Activated T-cell treated with anti-CD3 and anti-CD28 coated beads, Interleukin-2, amount 50 U/mL, for 72 hours (primary cell): Measurements from ENCODE around the gene PBRM1. TPM values are rescaled to one million over a fixed set of nuclear protein-coding genes. Genes with fewer than 3 reads are reported as not detected.

Source experiments
- ATAC-seq, 2 donors: fragments of 150-1000 bp; cut with Tn5 transposase; replicated peaks in 1 of 2; 2 replicates each; pipeline ENCODE4 v1.10.0; 2021; ENCODE audit warnings: moderate library complexity in 2 of 2, mild to moderate bottlenecking in 1 of 2
- DNase-seq, 2 donors: peaks; one replicate each; pipeline ENCODE4 v3.0.0; 2021 to 2022; ENCODE audit warnings: mixed read lengths in 1 of 2
- H3K27ac Mint-ChIP-seq: one replicate; pipeline ENCODE4 v1.8.0; 2022; ENCODE audit warnings: mild to moderate bottlenecking, moderate library complexity, mixed read lengths
- H3K27me3 Mint-ChIP-seq: one replicate; pipeline ENCODE4 v1.8.0; 2022; ENCODE audit warnings: low read depth, mixed read lengths
- H3K36me3 Mint-ChIP-seq, 2 donors: one replicate each; pipeline ENCODE4 v1.8.0; 2022; ENCODE audit warnings: mixed read lengths in 2 of 2, mild to moderate bottlenecking in 1 of 2; ENCODE audit not compliant: insufficient read depth in 2 of 2
- H3K4me1 Mint-ChIP-seq: one replicate; pipeline ENCODE4 v1.8.0; 2022; ENCODE audit warnings: low read depth, mixed read lengths
- H3K4me3 Mint-ChIP-seq, 2 donors: one replicate each; pipeline ENCODE4 v1.8.0; 2022; ENCODE audit warnings: mild to moderate bottlenecking in 2 of 2, mixed read lengths in 2 of 2, moderate library complexity in 2 of 2
- H3K9me3 Mint-ChIP-seq, 2 donors: one replicate each; pipeline ENCODE4 v1.8.0; 2022; ENCODE audit warnings: mixed read lengths in 2 of 2
- total RNA-seq, 2 donors: library from RNA; stranded (reverse); gene quantifications; one replicate each; pipeline ENCODE4 v1.2.3, GENCODE V29; 2022

Gene PBRM1
- total RNA-seq, 2 donors from 2014 or later: 66.2 to 66.7 TPM

DNA sequence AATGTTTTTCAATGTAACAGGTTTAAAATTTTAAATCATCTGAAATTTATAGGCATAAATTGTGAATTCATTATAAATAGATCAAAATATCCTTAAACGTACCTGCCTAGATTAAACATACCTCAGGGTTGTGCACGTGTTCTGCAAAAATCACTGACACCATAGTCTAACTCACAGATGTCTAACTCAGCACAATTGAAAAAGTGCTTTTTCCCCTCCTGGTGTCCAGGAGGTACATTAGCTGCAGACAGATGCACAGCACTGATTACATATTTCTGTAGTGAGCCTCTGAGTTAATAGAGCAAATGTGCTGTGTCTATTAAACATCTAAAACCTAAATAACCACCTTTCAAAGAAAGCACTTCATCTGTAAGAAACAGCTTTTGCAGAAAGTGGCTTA is 138.6 kb downstream of the PBRM1 start:
- Mint-ChIP-seq H3K4me3 (no peak overlapping the region), H3K4me1 (no peaks in the 10 kb centered on the region), H3K27ac (no peak overlapping the region), H3K27me3 (no peaks in the 10 kb centered on the region), H3K36me3 (peaks cover 0 to 4% of the 10 kb centered on the region in 2 donors), H3K9me3 (no peaks in the 10 kb centered on the region)
- no peak for ATAC-seq
- no peak for DNase-seq

DNA sequence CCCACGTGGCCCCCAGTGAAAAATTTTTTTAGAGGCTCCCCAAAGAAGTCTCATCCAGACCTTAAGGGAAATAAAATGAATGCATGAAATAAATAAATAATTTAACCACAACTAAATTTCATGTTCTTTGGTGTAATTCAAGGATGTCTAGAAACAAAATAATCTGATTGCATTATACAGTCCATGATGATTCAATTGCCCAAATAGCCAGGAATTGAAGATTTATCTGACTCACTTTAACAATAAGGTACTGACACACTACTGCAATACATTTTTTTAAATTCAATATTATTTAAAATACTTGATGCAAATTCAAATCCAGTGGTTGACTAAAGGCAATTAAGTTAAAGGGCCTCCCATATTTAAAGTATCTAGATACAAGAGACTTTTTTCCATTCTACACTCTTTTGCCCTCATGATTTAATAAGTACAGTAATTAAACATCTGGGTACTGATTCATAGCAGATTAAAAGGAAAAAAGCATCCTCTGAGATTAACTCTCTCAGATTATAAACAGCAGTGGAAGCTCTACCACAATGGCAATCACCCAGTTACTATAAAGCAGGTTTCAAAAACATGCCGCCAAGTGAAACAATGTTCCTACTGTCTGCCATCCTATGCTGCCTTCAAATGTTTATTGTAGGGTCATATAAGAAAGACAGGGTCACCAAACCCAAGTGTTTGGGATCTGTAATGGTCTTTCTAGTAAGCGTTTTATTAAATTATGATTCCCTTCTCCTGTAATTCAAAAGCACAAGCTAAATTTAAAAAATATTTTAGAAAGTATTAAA is 139.4 kb downstream of the PBRM1 start:
- ATAC-seq (no peak), DNase-seq (no peak)
- Mint-ChIP-seq H3K4me3 (no peak overlapping the region), H3K27ac (no peak overlapping the region), H3K36me3 (peaks cover 0 to 4% of the 10 kb centered on the region in 2 donors), H3K4me1 (no peaks in the 10 kb centered on the region), H3K27me3 (no peaks in the 10 kb centered on the region), H3K9me3 (no peaks in the 10 kb centered on the region)

GRCh38 chr3:52544937-52545336 is 140.8 kb downstream of the PBRM1 start:
- Mint-ChIP-seq H3K27ac (peak overlapping the region; percentile 35), H3K36me3 (peaks cover 0 to 7% of the 10 kb centered on the region in 2 donors), H3K4me1 (peaks cover 3% of the 10 kb centered on the region)

GRCh38 chr3:52541050-52541449 is 144.7 kb downstream of the PBRM1 start:
- peaks cover 37% of the 10 kb centered on the region for H3K4me1 Mint-ChIP-seq
- H3K36me3 Mint-ChIP-seq: peaks cover 6 to 11% of the 10 kb centered on the region in 2 donors

More at GRCh38 chr3:52544937-52545336, 140.8 kb downstream of the PBRM1 start:
- Mint-ChIP-seq H3K4me3 (no peak overlapping the region), H3K9me3 (no peaks in the 10 kb centered on the region), H3K27me3 (no peaks in the 10 kb centered on the region)
- no peak for DNase-seq
- ATAC-seq: no peak

GRCh38 chr3:52539010-52539653 is 146.6 kb downstream of the PBRM1 start:
- H3K27me3 Mint-ChIP-seq: no peaks in the 10 kb centered on the region
- peak overlapping the region; percentile 87 for H3K27ac Mint-ChIP-seq
- H3K36me3 Mint-ChIP-seq: peaks cover 8 to 11% of the 10 kb centered on the region in 2 donors
- H3K9me3 Mint-ChIP-seq: peaks cover 0 to 3% of the 10 kb centered on the region in 2 donors
- peaks cover 47% of the 10 kb centered on the region for H3K4me1 Mint-ChIP-seq
- ATAC-seq (no peak), DNase-seq (no peak)
- peak overlapping the region; percentile 32 to 52 for H3K4me3 Mint-ChIP-seq

More at GRCh38 chr3:52541050-52541449, 144.7 kb downstream of the PBRM1 start:
- DNase-seq (no peak), ATAC-seq (no peak)
- Mint-ChIP-seq H3K27ac (peak overlapping the region; percentile 58), H3K27me3 (no peaks in the 10 kb centered on the region), H3K4me3 (no peak overlapping the region), H3K9me3 (peaks cover 0 to 3% of the 10 kb centered on the region in 2 donors)

DNA sequence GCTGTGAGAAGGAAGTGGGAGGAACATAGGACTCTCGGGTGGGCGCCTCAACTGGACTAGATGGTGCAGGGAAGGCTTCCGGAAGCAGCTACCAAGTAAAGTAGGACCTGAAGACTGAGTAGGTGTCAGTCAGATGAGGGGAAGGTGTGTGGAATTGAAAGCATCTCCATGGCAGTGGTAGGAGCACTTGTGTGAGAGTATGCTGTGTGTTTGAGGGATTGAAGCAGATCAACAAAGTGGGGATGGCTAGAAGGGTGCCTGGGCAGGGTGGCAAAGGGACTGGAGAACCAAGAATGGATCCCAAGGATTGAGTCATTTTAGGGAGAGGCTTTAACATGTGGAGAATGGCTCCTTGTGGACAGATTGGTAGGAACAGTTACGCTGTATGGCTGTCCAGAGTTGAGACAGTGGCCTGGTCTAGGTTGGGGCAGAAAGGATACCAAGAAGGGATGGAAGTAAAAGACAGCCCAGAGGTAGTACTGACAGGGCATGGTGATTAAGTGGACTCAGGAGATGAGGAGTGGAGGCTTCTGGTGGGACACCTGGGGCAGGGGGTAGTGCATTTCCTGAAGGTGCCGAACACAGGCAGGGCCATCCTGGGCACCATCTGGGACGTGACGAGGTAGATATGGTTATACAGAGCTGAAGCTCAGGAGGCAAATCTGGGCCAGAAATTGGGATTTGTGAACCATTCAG is 147.8 kb downstream of the PBRM1 start:
- H3K4me1 Mint-ChIP-seq: peaks cover 47% of the 10 kb centered on the region
- ATAC-seq (no peak), DNase-seq (no peak)
- H3K9me3 Mint-ChIP-seq: peaks cover 0 to 3% of the 10 kb centered on the region in 2 donors
- H3K27me3 Mint-ChIP-seq: no peaks in the 10 kb centered on the region
- H3K4me3 Mint-ChIP-seq: peak overlapping the region; percentile 96 to 99
- peak overlapping the region; percentile 34 for H3K27ac Mint-ChIP-seq
- H3K36me3 Mint-ChIP-seq: peaks cover 8 to 9% of the 10 kb centered on the region in 2 donors

DNA sequence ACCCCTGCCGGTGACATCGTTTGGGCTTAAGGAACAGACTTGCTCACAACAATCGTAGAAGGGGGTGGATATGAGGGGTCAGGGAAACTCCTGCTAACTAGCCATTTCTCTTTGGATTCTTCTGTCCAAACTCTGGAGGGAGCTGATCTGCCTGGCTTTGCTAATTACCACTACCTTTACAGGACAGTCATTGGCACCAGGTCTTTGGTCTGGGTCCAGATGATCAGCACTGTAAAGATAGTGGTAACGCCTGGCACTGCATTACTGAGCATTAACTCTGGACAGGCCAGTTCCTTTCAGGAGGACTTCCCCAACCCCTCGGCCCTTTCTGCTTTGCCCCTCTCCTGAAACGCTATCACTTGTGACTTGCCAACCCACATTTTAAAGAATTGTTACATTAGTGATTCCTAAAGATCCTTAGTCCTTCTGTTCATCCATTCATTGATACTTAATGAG is 148.5 kb downstream of the PBRM1 start:
- Mint-ChIP-seq H3K27me3 (no peaks in the 10 kb centered on the region), H3K9me3 (peaks cover 0 to 3% of the 10 kb centered on the region in 2 donors), H3K36me3 (peaks cover 8 to 9% of the 10 kb centered on the region in 2 donors), H3K4me3 (peak overlapping the region; percentile 96 to 99), H3K4me1 (peaks cover 47% of the 10 kb centered on the region), H3K27ac (peak overlapping the region; percentile 94)
- DNase-seq: no peak
- ATAC-seq: no peak

DNA sequence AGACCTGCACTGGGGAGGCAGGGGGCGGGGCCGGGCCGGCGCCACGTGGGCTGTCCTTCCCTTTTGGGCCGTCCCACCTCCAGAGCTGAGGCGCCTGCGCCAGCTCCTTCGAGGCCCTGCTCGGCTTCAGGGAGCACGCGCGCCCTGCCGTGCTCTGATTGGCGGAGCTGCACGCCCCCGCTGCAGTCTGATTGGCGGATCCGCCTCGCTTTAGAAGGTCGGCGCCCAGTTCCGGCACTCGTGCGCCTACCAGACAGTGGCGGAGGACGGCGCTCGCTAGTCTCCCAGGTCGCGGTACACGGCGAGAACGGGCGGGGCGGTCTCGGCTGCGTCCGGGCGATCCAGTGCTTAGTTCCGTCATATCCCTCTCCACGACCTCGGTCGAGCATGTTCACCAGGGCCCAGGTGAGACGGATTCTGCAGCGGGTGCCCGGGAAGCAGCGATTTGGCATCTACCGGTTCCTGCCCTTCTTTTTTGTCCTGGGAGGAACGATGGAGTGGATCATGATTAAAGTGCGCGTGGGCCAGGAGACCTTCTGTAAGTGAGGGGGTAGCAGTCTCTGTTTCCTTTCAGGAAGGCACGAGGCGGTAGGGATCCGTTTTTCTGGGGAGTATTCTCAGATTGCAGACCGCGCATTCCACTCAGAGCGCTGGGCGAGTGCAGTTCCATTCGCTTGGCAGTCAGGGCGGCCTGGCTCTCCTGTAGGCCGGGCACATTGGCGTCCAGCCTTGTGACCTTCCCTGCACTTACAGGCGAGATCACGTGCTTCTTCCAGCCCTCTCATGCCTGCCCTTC is 149.1 kb downstream of the PBRM1 start, which contains the start of gene UQCC5:
UQCC5 (plus strand) TSS at position 237 of the 796 bp plus-strand sequence; CDS start at position 388, 151 bp downstream.
- H3K27me3 Mint-ChIP-seq: no peaks in the 10 kb centered on the region
- peaks cover 0 to 3% of the 10 kb centered on the region in 2 donors for H3K9me3 Mint-ChIP-seq
- peak within 1 kb of the TSS; percentile 96 to 99 for H3K4me3 Mint-ChIP-seq
- peak; percentile 98 to 99 for DNase-seq
- H3K36me3 Mint-ChIP-seq: peaks cover 8 to 9% of the 10 kb centered on the region in 2 donors
- peak; percentile 89 to 90 for ATAC-seq
- H3K27ac Mint-ChIP-seq: peak within 1 kb of the TSS; percentile 94
- peaks cover 47% of the 10 kb centered on the region for H3K4me1 Mint-ChIP-seq

DNA sequence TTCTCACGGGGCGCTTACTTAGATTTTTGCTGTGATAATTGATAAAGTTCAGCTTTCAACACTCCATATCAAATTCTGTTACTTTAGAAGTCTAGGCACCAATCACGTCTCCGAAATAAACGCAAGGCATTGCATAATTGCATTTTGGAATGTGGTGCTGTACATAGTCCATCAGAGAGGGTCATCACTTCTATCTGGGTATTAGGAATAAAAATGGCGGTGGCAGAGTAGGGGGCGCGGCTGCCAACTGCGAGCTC is 149.7 kb downstream of the PBRM1 start:
- Mint-ChIP-seq H3K9me3 (peaks cover 0 to 3% of the 10 kb centered on the region in 2 donors), H3K27me3 (no peaks in the 10 kb centered on the region)

DNA sequence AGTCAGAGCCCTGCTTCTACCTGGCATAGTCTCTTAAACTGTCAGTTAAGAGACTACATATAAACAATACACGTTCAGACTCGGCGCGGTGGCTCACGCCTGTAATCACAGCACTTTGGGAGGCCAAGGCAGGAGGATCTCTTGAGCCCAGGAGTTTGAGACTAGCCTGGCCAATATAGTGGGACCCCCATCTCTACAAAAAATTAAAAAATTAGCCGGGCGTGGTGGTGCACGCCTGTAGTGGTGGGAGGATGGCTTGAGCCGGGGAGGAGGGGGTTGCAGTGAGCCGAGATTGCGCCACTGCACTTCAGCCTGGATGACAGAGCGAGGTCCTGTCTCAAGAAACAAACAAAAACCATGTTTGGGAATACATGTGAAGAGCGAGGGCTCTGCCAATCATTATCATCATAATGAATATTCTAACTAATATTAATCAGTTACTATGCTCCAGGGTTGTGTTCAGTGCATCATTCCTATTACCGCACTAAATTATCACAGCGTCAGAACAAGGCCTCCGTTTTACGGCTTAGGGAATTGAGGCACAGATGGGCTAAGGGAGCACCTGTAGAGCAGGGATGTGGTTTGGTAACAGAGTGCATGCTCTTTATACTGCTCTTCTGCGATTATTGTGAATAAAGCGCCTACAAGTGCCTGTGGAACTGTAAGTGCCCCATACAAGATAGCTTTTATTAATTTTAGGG is 150.2 kb downstream of the PBRM1 start:
- Mint-ChIP-seq H3K9me3 (peaks cover 0 to 3% of the 10 kb centered on the region in 2 donors), H3K4me3 (peak overlapping the region; percentile 96 to 99), H3K27me3 (no peaks in the 10 kb centered on the region), H3K4me1 (peaks cover 47% of the 10 kb centered on the region), H3K27ac (peak overlapping the region; percentile 61), H3K36me3 (peaks cover 6 to 8% of the 10 kb centered on the region in 2 donors)
- peak in 1 of 2 donors; percentile 1 for DNase-seq
- ATAC-seq: no peak

More for the DNA sequence above, 149.7 kb downstream of the PBRM1 start:
- Mint-ChIP-seq H3K27ac (no peak overlapping the region), H3K36me3 (peaks cover 8% of the 10 kb centered on the region in 2 donors), H3K4me1 (peaks cover 47% of the 10 kb centered on the region), H3K4me3 (peak overlapping the region; percentile 96 to 99)
- no peak for ATAC-seq
- no peak for DNase-seq

DNA sequence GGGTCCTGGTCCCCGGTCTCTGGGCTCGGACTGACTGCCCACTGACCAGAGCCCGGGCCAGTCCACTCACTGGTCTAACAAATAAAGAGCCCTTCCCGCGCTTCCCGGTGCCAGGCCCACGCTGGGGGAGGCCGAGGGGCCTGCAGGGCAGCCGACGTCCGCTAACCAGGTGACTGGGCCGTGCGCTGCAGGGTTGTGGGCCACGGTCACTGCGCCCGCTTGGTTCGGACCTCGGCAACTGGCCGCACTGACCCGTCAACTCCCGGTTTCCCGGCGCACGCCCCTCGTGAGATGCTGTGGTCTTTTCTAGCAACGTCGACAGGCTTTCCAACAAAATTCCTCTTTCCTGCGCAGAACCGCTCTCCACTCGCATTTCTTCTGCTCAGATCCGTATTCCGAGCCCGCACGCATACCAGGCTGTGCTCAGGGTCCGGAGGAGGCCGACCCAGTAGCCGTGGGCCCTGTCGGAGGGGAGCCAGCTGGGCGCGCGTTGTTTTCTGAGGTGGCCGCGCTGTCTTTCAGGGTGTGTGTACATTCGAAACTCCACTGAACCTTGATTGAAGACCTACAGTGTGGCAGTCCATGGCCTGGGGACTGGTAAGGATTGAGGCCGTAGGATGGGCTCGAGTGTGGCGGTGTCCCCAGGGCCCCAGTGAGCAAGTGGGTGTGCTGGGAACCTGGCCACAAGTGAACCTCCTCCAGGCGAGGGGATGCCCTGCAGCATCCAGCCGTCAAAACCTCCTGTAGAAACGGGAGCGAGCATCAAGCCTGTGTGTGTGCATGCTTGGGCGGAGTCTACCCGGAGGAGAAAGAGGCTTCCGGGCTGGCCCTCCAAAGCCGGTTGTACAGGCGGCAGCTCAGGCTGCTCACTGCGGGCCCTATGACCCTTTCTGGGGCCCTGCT is 151.2 kb downstream of the PBRM1 start:
- peak overlapping the region; percentile 61 for H3K27ac Mint-ChIP-seq
- H3K27me3 Mint-ChIP-seq: no peaks in the 10 kb centered on the region
- peak in 1 of 2 donors; percentile 5 for DNase-seq
- H3K4me1 Mint-ChIP-seq: peaks cover 40% of the 10 kb centered on the region
- H3K36me3 Mint-ChIP-seq: peaks cover 6 to 8% of the 10 kb centered on the region in 2 donors
- peak overlapping the region; percentile 92 to 96 for H3K4me3 Mint-ChIP-seq
- peaks cover 0 to 3% of the 10 kb centered on the region in 2 donors for H3K9me3 Mint-ChIP-seq
- ATAC-seq: no peak
